Raji (cell line): Measurements from ENCODE around the gene PTPRN2.

ENCODE experiments used
- POLR2A ChIP-seq: IDR thresholded peaks from 2 replicates; pipeline ENCODE4 v1.6.1; 2011; ENCODE audit warnings: low read depth, low read length, control low read depth; ENCODE audit not compliant: insufficient read depth

Gene PTPRN2

GRCh38 chr7:158519633-158520174 lies 67.9 kb downstream of the PTPRN2 start:
- no peak for TF ChIP-seq POLR2A

DNA sequence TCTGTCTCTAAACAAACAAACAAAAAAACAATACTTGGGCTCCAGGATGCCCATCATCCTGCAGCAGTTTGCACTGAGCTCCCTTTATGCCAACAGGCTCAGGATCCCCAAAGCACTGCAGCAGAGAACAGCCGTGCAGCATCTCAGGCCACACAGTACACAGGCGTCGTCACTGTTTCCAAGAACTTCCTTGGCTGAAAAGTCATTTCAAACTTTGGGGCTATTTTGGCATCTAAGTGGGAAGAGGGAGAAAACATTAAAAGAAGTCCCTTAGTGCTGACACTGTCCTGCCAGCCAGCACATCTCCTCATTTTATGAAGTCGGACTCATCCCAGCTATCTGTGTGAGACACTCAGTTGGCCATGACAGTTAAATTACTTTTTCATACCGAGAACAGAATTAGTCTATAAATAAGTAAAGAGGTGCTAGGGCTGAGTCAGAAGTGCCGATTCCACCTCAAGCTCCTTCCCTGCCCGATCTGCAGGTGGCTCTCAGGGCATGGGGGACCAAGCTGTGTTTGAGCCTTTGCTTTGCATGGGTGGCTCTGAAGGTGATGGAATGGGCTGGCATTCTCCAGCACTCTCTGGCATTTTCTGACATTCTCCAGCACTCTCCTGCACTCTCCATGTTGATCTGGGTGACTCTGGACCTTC lies 68.5 kb downstream of the PTPRN2 start:
- TF ChIP-seq POLR2A = no peak

DNA sequence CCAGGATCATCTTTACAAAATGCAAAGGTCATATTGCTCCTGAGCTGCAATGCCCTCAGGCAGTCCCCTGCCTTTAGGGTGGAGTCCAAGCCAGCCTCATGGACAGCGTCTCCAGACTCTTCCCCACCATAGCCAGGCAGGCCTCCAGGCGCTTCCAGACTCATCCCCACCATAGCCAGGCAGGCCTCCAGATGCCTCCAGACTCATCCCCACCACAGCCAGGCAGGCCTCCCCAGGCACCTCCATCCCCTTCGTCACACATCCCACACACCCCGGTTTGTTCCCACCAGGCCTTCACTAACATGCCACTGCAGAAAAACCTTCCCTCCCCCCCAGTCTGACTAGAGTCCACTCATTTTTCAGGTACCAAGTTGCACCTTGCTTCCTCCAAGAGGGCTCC lies 70.1 kb downstream of the PTPRN2 start:
- TF ChIP-seq POLR2A = no peak

- TF ChIP-seq POLR2A = no peak
Observed at GRCh38 chr7:158517072-158517471, 70.6 kb downstream of the PTPRN2 start.

- no peak for TF ChIP-seq POLR2A
Observed at GRCh38 chr7:158516524-158516923, 71.1 kb downstream of the PTPRN2 start.

- TF ChIP-seq POLR2A = no peak
Observed at GRCh38 chr7:158512869-158513268, 74.8 kb downstream of the PTPRN2 start.

GRCh38 chr7:158512042-158512441 lies 75.6 kb downstream of the PTPRN2 start:
- no peak for TF ChIP-seq POLR2A

- no peak for TF ChIP-seq POLR2A
Observed at GRCh38 chr7:158508802-158509385, 78.7 kb downstream of the PTPRN2 start.

GRCh38 chr7:158507917-158508316 lies 79.7 kb downstream of the PTPRN2 start:
- TF ChIP-seq POLR2A = no peak

GRCh38 chr7:158506626-158507025 lies 81.0 kb downstream of the PTPRN2 start:
- TF ChIP-seq POLR2A = no peak

- TF ChIP-seq POLR2A = no peak
Observed at GRCh38 chr7:158505683-158506082, 81.9 kb downstream of the PTPRN2 start.

GRCh38 chr7:158502068-158502750 lies 85.4 kb downstream of the PTPRN2 start:
- no peak for TF ChIP-seq POLR2A

- no peak for TF ChIP-seq POLR2A
Observed at GRCh38 chr7:158501393-158502067, 86.1 kb downstream of the PTPRN2 start.

- no peak for TF ChIP-seq POLR2A
Observed at GRCh38 chr7:158500651-158501052, 87.0 kb downstream of the PTPRN2 start.

GRCh38 chr7:158499082-158499455 lies 88.6 kb downstream of the PTPRN2 start:
- no peak for TF ChIP-seq POLR2A
